ENCODE measurements around the gene OXCT1.
A peak's percentile ranks its signal among the peaks of the same experiment; 100 is the strongest.
"Not testable (repeated sequence)": the region's sequence is repeated elsewhere in the genome, so short reads cannot be mapped to it uniquely, and the experiment has no call there.

Gene OXCT1

GRCh38 chr5:41871852-41872251 lies 1.6 kb upstream of the OXCT1 start:
- DNase-seq: no peak

GRCh38 chr5:41870627-41871048 lies 413 bp upstream of the OXCT1 start:
- DNase-seq: no peak

GRCh38 chr5:41869151-41869723 lies 988 bp downstream of the OXCT1 start:
- DNase-seq: no peak

GRCh38 chr5:41863871-41864486 lies 6.2 kb downstream of the OXCT1 start:
- DNase-seq: no peak

GRCh38 chr5:41858890-41859289 lies 11.3 kb downstream of the OXCT1 start:
- DNase-seq: no peak

GRCh38 chr5:41857989-41858388 lies 12.2 kb downstream of the OXCT1 start:
- DNase-seq: no peak

GRCh38 chr5:41856644-41857491 lies 13.4 kb downstream of the OXCT1 start:
- DNase-seq: peak; percentile 14

GRCh38 chr5:41852293-41852692 lies 17.9 kb downstream of the OXCT1 start:
- no peak for DNase-seq

GRCh38 chr5:41851116-41851515 lies 19.1 kb downstream of the OXCT1 start:
- no peak for DNase-seq

GRCh38 chr5:41848983-41849382 lies 21.2 kb downstream of the OXCT1 start:
- no peak for DNase-seq

GRCh38 chr5:41845751-41846150 lies 24.5 kb downstream of the OXCT1 start:
- not testable (repeated sequence) for DNase-seq

GRCh38 chr5:41844502-41844901 lies 25.7 kb downstream of the OXCT1 start:
- DNase-seq: no peak

- peak; percentile 14 for DNase-seq
Observed at GRCh38 chr5:41843456-41844370, 26.5 kb downstream of the OXCT1 start.

GRCh38 chr5:41842777-41843176 lies 27.4 kb downstream of the OXCT1 start:
- no peak for DNase-seq

- DNase-seq: no peak
Observed at GRCh38 chr5:41841325-41841724, 28.9 kb downstream of the OXCT1 start.

- no peak for DNase-seq
Observed at GRCh38 chr5:41840251-41840650, 30.0 kb downstream of the OXCT1 start.

- no peak for DNase-seq
Observed at GRCh38 chr5:41837793-41838192, 32.4 kb downstream of the OXCT1 start.

GRCh38 chr5:41835645-41836044 lies 34.6 kb downstream of the OXCT1 start:
- peak; percentile 43 for DNase-seq

GRCh38 chr5:41834506-41834905 lies 35.7 kb downstream of the OXCT1 start:
- DNase-seq: no peak

- no peak for DNase-seq
Observed at GRCh38 chr5:41832430-41832829, 37.8 kb downstream of the OXCT1 start.

GRCh38 chr5:41831155-41831554 lies 39.1 kb downstream of the OXCT1 start:
- no peak for DNase-seq

GRCh38 chr5:41827792-41828191 lies 42.4 kb downstream of the OXCT1 start:
- DNase-seq: no peak

GRCh38 chr5:41822036-41822435 lies 48.2 kb downstream of the OXCT1 start:
- no peak for DNase-seq

Measured in NCI-H226 (cell line).